Loucy (cell line): Measurements from ENCODE around the gene LLGL2.

Experiments used
- CTCF ChIP-seq: fragments of 200-600 bp; sonication (generic); conservative IDR thresholded peaks from 2 replicates; pipeline ENCODE4 v1.5.1; 2014; ENCODE audit warnings: mild to moderate bottlenecking, antibody characterized with exemption, low read length
- EZH2phosphoT487 ChIP-seq: fragments of 200-600 bp; IDR thresholded peaks from 2 replicates; pipeline ENCODE4 v1.6.1; 2018; ENCODE audit warnings: antibody characterized with exemption, mild to moderate bottlenecking, moderate library complexity, borderline replicate concordance

GRCh38 chr17:75547091-75547490, 21.6 kb downstream of the LLGL2 start:
- no peak for TF ChIP-seq EZH2phosphoT487
- no peak for TF ChIP-seq CTCF
